Mammary epithelial cell (primary cell): Measurements from ENCODE around the gene SUB1.

Source experiments
- CTCF ChIP-seq, 2 donors: IDR thresholded peaks in 1 of 2; conservative IDR thresholded peaks in 1 of 2; 2 replicates each; pipeline ENCODE4 v1.5.1; 2011 to 2012; ENCODE audit warnings: inconsistent platforms in 2 of 2, low read length in 2 of 2, mild to moderate bottlenecking in 2 of 2, control low read depth in 1 of 2, low read depth in 1 of 2; ENCODE audit not compliant: insufficient read depth in 1 of 2; ENCODE audit errors: extremely low read depth in 1 of 2
- EZH2 ChIP-seq: IDR thresholded peaks from 2 replicates; pipeline ENCODE4 v1.6.1; 2012; ENCODE audit warnings: low read length, inconsistent platforms, borderline replicate concordance

GRCh38 chr5:32605766-32606152 is 20.4 kb downstream of the SUB1 start:
- TF ChIP-seq CTCF (conservative IDR thresholded peaks at IDR 0.05 in 1 of 2, IDR thresholded peaks at IDR 0.05 in 1 of 2; ENCODE audit: extremely low read depth in 1 of 2, insufficient read depth in 1 of 2, low read depth in 1 of 2, low read length in 2 of 2) (no peak), EZH2 (no peak)
